NCI-H128 (cell line): ENCODE data around the gene TRERF1.
"Not testable (repeated sequence)": the region's sequence is repeated elsewhere in the genome, so short reads cannot be mapped to it uniquely, and the experiment has no call there.

Source experiments
- DNase-seq: peaks from one replicate; lab custom pipeline; 2025; ENCODE audit not compliant: unreplicated experiment; lab: John Stamatoyannopoulos, UW

The TRERF1 gene

GRCh38 chr6:42339991-42340401, 111.7 kb downstream of the TRERF1 start:
- no peak for DNase-seq

GRCh38 chr6:42338744-42339222, 112.9 kb downstream of the TRERF1 start:
- no peak for DNase-seq

- DNase-seq, result no peak
Measured at GRCh38 chr6:42337985-42338743, 113.6 kb downstream of the TRERF1 start.

- DNase-seq, result no peak
Measured at GRCh38 chr6:42336431-42336830, 115.3 kb downstream of the TRERF1 start.

GRCh38 chr6:42335896-42336295, 115.8 kb downstream of the TRERF1 start:
- DNase-seq, result no peak

- DNase-seq, result no peak
Measured at GRCh38 chr6:42334870-42335269, 116.9 kb downstream of the TRERF1 start.

- DNase-seq, result no peak
Measured at GRCh38 chr6:42333612-42334011, 118.1 kb downstream of the TRERF1 start.

GRCh38 chr6:42332916-42333315, 118.8 kb downstream of the TRERF1 start:
- no peak for DNase-seq

GRCh38 chr6:42331019-42331418, 120.7 kb downstream of the TRERF1 start:
- DNase-seq, result no peak

- DNase-seq, result no peak
Measured at GRCh38 chr6:42326248-42326647, 125.5 kb downstream of the TRERF1 start.

GRCh38 chr6:42324656-42325324, 126.9 kb downstream of the TRERF1 start:
- DNase-seq, result not testable (repeated sequence)

- no peak for DNase-seq
Measured at GRCh38 chr6:42322676-42323075, 129.1 kb downstream of the TRERF1 start.

GRCh38 chr6:42321976-42322375, 129.8 kb downstream of the TRERF1 start:
- DNase-seq, result no peak

- DNase-seq, result no peak
Measured at GRCh38 chr6:42320762-42321161, 131.0 kb downstream of the TRERF1 start.

GRCh38 chr6:42318480-42318879, 133.2 kb downstream of the TRERF1 start:
- DNase-seq, result no peak

GRCh38 chr6:42316981-42317380, 134.7 kb downstream of the TRERF1 start:
- no peak for DNase-seq

GRCh38 chr6:42315991-42316970, 135.4 kb downstream of the TRERF1 start:
- DNase-seq, result no peak

- DNase-seq, result no peak
Measured at GRCh38 chr6:42315259-42315990, 136.3 kb downstream of the TRERF1 start.

- no peak for DNase-seq
Measured at GRCh38 chr6:42314571-42315258, 137.0 kb downstream of the TRERF1 start.
